HG03196 (cell line): Measurements from ENCODE around the gene ANKRD28.
"Not testable (repeated sequence)": the region's sequence is repeated elsewhere in the genome, so short reads cannot be mapped to it uniquely, and the experiment has no call there.

Experiments used
- ATAC-seq: cut with Tn5 transposase; IDR thresholded peaks from one replicate; pipeline ENCODE4 v1.9.1; 2021; ENCODE audit not compliant: unreplicated experiment

ANKRD28 gene

DNA sequence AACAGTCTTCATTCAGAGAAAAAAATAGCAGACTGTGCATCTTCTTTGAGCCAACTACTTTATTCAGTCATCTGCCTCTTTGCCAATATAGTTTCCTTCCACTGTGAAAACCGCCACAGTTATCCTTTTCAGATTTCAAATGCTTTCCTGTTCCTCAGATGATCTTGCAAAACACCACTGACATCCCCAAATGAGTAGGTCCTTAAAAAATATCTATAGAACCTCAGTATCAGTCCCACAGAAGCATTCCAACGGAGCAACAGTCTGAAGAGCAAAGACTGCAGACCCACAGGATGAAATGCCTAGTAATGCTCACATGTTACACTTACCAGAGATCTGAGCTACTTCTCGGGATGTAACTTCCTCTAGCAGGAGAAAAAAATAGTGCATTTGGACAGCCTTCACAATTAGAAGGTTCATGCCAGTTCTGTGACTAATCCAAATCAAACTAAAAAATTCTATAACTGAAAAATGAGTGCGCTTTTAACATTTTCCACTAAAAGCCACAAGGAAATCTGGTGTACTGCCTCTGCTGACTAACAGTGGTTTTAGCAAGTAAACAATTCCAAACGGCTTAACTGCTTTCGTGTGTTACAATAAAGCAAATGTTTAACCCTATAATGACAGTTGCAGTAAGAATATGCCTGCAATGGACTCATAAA, at the start of gene ANKRD28:
Gene ANKRD28, minus strand, starts transcription at position 338 of the 662 bp plus-strand sequence. CDS start 1,458 bp downstream, outside the sequence.
- ATAC-seq = no peak

GRCh38 chr3:15847239-15847638, 49.5 kb upstream of the ANKRD28 start:
- no peak for ATAC-seq

DNA sequence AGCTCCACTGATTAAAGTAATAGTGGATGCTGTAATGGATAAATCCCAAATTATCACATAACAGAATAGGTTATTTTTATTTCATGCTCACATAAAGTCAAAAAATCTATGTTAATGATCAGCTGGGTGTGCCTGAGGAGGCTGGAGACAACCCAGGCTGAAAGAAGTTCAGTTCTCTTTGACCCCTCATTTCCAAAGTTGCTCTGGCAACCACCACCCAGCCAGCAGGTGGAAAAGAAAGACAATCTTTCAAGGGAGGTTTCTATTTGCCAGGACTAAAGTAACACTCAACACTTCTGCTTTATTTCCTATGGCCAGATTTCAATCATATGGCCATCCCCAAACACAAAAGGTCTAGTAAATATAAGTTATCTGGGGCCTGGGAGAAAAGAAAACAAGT, 48.8 kb upstream of the ANKRD28 start:
- ATAC-seq = no peak

- ATAC-seq = peak; percentile 52
These were observed 47.7 kb upstream of the ANKRD28 start for GRCh38 chr3:15845475-15845874.

GRCh38 chr3:15844889-15845288, 47.1 kb upstream of the ANKRD28 start:
- no peak for ATAC-seq

GRCh38 chr3:15841091-15841973, 43.6 kb upstream of the ANKRD28 start:
- ATAC-seq = not testable (repeated sequence)

DNA sequence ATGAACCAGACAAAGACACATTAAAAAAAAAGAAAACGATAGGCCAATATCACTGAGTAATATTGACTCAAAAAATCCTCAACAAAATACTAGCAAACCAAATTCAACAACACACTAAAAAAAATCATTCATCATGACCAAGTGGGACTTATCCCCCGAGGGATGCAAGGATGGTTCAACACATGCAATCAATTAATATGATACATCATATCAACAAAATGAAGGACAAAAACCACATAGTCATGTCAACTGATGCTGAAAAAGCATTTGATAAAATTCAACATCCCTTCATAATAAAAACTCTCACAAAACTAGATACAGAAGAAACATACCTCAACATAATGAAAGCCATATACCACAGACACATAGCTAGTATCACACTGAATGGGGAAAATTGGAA, 41.8 kb upstream of the ANKRD28 start:
- no peak for ATAC-seq

- ATAC-seq = no peak
These were observed 34.1 kb upstream of the ANKRD28 start for GRCh38 chr3:15831927-15832326.

DNA sequence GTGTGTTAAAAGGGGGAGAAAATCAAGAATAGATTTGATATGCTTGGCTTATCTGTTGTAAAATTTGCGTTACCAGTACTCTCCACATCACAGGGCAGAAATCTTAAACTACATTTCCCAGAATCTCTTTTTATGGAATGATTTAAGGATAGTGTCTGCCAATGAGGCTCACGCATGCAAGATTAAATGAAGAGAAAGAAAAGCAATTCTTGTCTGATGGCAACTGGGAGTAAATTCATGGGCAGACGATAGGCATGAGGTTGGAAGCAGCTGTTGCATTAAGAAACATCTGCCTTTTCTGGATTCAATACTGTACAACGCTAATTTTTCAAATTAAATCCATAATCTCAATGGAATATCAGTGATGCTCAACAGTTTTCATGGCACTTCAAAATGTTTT, 27.2 kb upstream of the ANKRD28 start:
- ATAC-seq = no peak

DNA sequence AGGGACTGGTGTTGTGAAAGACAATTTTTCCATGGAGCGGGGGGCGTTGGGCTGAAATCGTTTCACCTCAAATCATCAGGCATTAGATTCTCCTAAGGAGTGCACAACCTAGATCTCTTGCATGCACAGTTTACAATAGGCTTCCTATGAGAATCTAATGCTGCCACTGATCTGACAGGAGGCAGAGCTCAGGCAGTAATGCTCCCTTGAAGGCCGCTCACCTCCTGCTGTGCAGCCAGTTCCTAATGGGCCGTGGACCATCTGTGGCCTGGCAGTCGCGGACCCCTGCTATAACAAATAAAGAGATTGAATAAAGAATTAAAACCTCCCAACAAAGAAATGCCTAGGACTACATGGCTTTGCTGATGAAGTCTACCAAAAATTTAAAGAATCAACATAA, 25.3 kb upstream of the ANKRD28 start:
- ATAC-seq = no peak

DNA sequence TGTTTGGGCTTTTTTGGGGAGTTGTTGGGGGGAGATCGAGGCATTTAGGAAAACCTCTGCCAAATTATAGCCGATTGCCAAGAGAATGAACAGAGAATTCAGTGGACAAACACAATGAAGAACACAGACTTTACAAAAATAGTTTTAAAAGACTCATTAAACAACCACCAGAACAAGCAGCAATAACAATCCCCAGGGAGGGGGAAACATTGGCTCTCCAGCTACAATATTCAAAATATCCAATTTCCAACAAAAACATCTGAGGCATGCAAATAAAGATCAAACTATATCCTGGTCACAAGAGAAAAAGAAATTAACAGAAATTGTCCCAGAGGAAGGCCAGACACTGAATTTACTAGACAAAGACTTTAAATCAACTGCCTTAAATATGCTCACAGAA, 24.5 kb upstream of the ANKRD28 start:
- no peak for ATAC-seq

DNA sequence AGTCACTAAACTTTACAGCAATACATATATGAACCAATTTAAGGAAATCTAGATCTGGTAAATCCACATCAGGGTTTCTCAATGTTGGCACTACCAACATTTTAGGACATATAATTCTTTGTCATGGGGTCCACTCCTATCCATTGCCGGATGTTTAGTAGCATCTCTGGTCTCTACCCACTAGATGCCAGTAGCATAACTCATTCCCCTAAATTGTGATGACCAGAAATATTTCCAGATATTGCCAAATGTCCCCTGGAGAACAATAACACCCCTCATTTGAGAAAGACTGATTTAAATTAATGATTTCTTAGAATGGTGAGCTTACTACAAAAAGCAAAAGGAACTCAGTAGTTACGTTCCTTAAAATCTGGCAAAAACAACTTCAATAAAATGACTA, 23.1 kb upstream of the ANKRD28 start:
- ATAC-seq = no peak

DNA sequence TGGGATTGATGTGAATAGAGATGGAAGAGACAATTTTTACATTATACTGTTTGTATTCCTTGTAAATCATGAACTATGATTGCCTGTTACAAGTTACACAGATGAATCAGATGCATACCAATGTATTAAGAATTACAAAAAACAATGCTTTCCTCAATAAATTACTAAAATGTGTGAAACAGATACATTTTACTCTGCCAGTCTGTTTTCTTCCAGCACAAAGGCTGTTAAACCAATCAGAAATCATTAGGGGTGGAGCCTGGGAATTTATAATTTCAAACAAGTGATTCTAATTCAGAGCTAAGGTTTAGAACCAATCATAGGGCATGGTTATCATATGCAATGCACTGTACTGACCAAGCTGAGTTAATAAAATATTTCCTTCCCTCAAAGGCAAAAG, 21.8 kb upstream of the ANKRD28 start:
- no peak for ATAC-seq

- no peak for ATAC-seq
These were observed 21.3 kb upstream of the ANKRD28 start for GRCh38 chr3:15819043-15819442.

- ATAC-seq = no peak
These were observed 17.9 kb upstream of the ANKRD28 start for GRCh38 chr3:15815696-15816095.

GRCh38 chr3:15813079-15813478, 15.3 kb upstream of the ANKRD28 start:
- ATAC-seq = not testable (repeated sequence)

DNA sequence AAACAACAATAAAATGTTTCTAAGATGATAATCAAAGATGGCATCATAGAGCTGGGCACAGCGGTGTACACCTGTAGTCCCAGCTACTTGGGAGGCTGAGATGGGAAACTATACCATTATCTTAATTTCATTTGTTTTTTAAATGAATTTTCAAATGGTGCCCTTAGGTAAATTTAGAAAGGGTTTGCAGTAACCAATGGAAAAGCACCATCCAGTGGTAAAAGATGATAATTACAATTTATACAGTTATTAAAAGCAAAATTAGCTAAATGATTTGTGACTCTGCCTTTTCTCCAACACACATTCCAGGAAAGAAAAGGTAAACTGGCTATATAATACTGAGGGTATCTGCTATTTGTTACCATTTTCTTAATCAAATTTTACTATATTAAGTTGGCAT, 14.4 kb upstream of the ANKRD28 start:
- ATAC-seq = no peak

DNA sequence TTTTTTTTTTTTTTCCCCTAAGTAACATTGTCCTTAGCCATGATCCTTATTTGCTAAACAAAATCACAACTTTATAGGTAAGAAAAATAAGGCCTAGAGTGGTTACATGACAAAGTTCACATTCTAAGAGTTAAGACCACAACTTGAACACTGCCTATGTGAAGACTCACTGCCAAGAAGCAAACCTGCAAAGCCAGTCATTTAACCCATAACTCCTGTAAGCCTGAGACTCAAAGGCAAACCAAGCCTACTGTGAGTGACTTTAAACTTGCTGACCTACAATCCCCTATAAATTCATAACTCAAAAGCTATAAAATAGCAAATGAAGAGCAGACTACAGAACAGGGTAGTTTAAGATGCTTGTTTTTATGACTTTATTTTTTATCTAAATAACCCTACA, 12.9 kb upstream of the ANKRD28 start:
- ATAC-seq = no peak

GRCh38 chr3:15809313-15809712, 11.5 kb upstream of the ANKRD28 start:
- no peak for ATAC-seq

- no peak for ATAC-seq
These were observed 11.0 kb upstream of the ANKRD28 start for GRCh38 chr3:15808679-15809310.

DNA sequence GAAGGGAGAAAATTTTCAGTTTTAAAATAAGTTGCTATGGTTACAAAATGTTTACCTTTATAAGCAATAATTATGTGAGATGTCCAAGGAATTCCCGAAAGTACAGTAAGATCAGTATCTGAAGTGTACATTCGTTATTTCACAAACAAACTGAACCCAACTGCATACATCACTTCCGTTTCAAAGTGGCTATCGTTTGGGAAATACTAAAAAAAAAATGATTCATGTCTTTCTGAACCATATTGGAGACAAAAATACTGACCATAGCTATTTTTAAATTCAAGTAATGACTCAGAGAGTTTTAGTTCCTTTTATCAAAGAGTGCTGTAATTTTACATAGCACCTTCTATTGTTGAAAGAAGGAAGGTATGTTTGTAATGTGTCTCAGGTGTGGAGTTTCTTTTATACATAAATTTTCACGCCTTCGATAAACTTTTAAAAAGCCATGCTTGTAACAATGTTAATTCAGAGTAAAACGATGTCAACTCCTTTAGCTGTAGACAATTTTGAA, 8.0 kb upstream of the ANKRD28 start:
- peak; percentile 67 for ATAC-seq
